Measurements from ENCODE around the gene EXOC3.

DNA sequence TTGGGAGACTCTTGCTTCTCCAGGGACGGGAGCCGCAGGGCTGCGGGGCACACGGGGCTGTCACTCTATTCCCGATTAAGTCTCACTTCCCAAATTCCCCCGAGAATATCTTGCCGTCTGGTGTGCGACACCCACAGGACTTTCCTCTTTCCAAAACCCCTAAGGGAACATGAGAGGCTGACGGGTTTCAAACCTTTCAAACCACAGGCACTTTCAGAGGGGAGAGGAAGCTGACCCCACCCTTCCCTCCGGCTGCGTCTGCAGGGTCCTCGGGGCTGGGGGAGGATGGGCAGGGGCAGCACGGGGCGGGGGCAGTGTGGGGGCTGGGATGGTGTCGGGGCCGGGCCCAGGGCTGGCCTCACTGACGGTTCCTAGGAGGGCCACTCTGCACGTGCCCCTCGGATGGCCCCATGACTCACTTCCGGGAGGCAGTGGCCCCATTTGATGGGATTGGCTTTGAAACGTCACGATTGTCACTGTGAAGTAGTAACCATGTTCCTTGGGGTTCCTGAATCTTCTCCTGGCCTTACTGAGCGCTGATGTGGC lies 43.0 kb downstream of the EXOC3 start:
- TF ChIP-seq SP2 (IDR thresholded peaks at IDR 0.05; ENCODE audit: low read length) (no peak), POLR2AphosphoS5 (IDR thresholded peaks at IDR 0.05; ENCODE audit: low read depth, low read length) (no peak), JUN (IDR thresholded peaks at IDR 0.05; ENCODE audit: low read depth, low read length) (no peak), CEBPB (IDR thresholded peaks at IDR 0.05; ENCODE audit: low read depth, low read length) (no peak), POLR2A (IDR thresholded peaks at IDR 0.05; ENCODE audit: control extremely low read depth in 1 of 2, low read depth in 2 of 2, low read length in 2 of 2) (no peak), CBX5 (IDR thresholded peaks at IDR 0.05; ENCODE audit: low read depth, low read length) (no peak), YY1 (IDR thresholded peaks at IDR 0.05; ENCODE audit: low read depth, low read length) (no peak), ZNF274 (IDR thresholded peaks at IDR 0.05; ENCODE audit: borderline replicate concordance, extremely low read depth, low read length) (no peak), ASH2L (IDR thresholded peaks at IDR 0.05; ENCODE audit: low read length) (no peak), FOSL1 (IDR thresholded peaks at IDR 0.05; ENCODE audit: insufficient read depth, low read depth, low read length) (no peak), HDAC2 (IDR thresholded peaks at IDR 0.05; ENCODE audit: borderline replicate concordance in 1 of 2, low read depth in 2 of 2, low read length in 2 of 2) (no peak), GABPA (IDR thresholded peaks at IDR 0.05; ENCODE audit: borderline replicate concordance, insufficient read depth, low read length) (no peak)
- TF ChIP-seq, protein P1, sequence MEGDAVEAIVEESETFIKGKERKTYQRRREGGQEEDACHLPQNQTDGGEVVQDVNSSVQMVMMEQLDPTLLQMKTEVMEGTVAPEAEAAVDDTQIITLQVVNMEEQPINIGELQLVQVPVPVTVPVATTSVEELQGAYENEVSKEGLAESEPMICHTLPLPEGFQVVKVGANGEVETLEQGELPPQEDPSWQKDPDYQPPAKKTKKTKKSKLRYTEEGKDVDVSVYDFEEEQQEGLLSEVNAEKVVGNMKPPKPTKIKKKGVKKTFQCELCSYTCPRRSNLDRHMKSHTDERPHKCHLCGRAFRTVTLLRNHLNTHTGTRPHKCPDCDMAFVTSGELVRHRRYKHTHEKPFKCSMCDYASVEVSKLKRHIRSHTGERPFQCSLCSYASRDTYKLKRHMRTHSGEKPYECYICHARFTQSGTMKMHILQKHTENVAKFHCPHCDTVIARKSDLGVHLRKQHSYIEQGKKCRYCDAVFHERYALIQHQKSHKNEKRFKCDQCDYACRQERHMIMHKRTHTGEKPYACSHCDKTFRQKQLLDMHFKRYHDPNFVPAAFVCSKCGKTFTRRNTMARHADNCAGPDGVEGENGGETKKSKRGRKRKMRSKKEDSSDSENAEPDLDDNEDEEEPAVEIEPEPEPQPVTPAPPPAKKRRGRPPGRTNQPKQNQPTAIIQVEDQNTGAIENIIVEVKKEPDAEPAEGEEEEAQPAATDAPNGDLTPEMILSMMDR (IDR thresholded peaks at IDR 0.05; ENCODE audit: control extremely low read depth in 1 of 3, insufficient read depth in 1 of 3, low read depth in 1 of 3, low read length in 3 of 3): no peak
